BLaER1 treated with 17β-estradiol and CSF1 and Interleukin-3, amounts not matched to agents 10 nM and 100 nM (cell line): ENCODE measurements around the gene TNFAIP8L1.
"Not testable (repeated sequence)": the region's sequence is repeated elsewhere in the genome, so short reads cannot be mapped to it uniquely, and the experiment has no call there.

ENCODE experiments used
- H3K27ac ChIP-seq, 11 experiments: shearing (Covaris generic); formaldehyde crosslinking; 2 replicates each; pipeline ENCODE4 v1.8.1; 2022
- H3K27me3 ChIP-seq, 11 experiments: shearing (Covaris generic); formaldehyde crosslinking; 2 replicates each; pipeline ENCODE4 v1.8.1; 2022
- H3K36me3 ChIP-seq, 11 experiments: shearing (Covaris generic); formaldehyde crosslinking; 2 replicates each; pipeline ENCODE4 v1.8.1; 2022
- H3K4me1 ChIP-seq, 10 experiments: shearing (Covaris generic); formaldehyde crosslinking; 2 replicates each; pipeline ENCODE4 v1.8.1; 2022
- H3K4me2 ChIP-seq, 11 experiments: shearing (Covaris generic); formaldehyde crosslinking; 2 replicates each; pipeline ENCODE4 v1.8.1; 2022
- H3K4me3 ChIP-seq, 10 experiments: shearing (Covaris generic); formaldehyde crosslinking; 2 replicates each; pipeline ENCODE4 v1.8.1; 2022
- H3K9ac ChIP-seq, 11 experiments: shearing (Covaris generic); formaldehyde crosslinking; 2 replicates each; pipeline ENCODE4 v1.8.1; 2022
- H3K9me3 ChIP-seq, 11 experiments: shearing (Covaris generic); formaldehyde crosslinking; replicated peaks in 1 of 11; 2 replicates each; pipeline ENCODE4 v1.8.1; 2022
- H4K20me1 ChIP-seq, 11 experiments: shearing (Covaris generic); formaldehyde crosslinking; 2 replicates each; pipeline ENCODE4 v1.8.1; 2022
- Cebpa-rat ChIP-seq, 11 experiments: shearing (Covaris generic); IDR thresholded peaks; 2 replicates each; pipeline ENCODE4 v1.8.1; 2022

Gene TNFAIP8L1

GRCh38 chr19:4638828-4639530, at the start of gene TNFAIP8L1:
Gene TNFAIP8L1 (plus strand): TSS chr19:4639516. CDS start chr19:4651870, 12,354 bp downstream.
- Histone ChIP-seq H3K4me2 (peak within 1 kb of the TSS; percentile 86 to 98 (median 95)), H3K27me3 (no peaks in the 10 kb centered on the region), H3K4me3 (peak within 1 kb of the TSS; percentile 78 to 96 (median 86)), H3K9me3 (no peaks in the 10 kb centered on the region), H3K36me3 (peaks cover 0 to 5% (median 0%) of the 10 kb centered on the region in 11 experiments; a peak in 2 of 22 replicates), H3K27ac (peak within 1 kb of the TSS; percentile 72 to 87 (median 82)), H3K4me1 (peaks cover 53 to 75% (median 69%) of the 10 kb centered on the region in 10 experiments), H3K9ac (peak within 1 kb of the TSS; percentile 79 to 90 (median 86)), H4K20me1 (peaks cover 0 to 15% (median 0%) of the 10 kb centered on the region in 11 experiments; a peak in 7 of 22 replicates)
- no peak for TF ChIP-seq Cebpa-rat (IDR thresholded peaks at IDR 0.05)

GRCh38 chr19:4589579-4590410, 49.5 kb upstream of the TNFAIP8L1 start:
- H3K4me1 ChIP-seq, result peaks cover 2 to 35% (median 19%) of the 10 kb centered on the region in 10 experiments
- H3K27me3 ChIP-seq, result peaks cover 0 to 4% (median 0%) of the 10 kb centered on the region in 11 experiments; a peak in 4 of 22 replicates
- no peaks in the 10 kb centered on the region for H3K9me3 ChIP-seq
- H4K20me1 ChIP-seq, result no peaks in the 10 kb centered on the region
- H3K4me3 ChIP-seq, result no peak overlapping the region
- no peak overlapping the region; a peak in 1 of 22 replicates for H3K9ac ChIP-seq
- no peaks in the 10 kb centered on the region for H3K36me3 ChIP-seq
- H3K4me2 ChIP-seq, result no peak overlapping the region
- H3K27ac ChIP-seq, result no peak overlapping the region
- no peak for TF ChIP-seq Cebpa-rat (IDR thresholded peaks at IDR 0.05)

GRCh38 chr19:4590559-4590958, 48.8 kb upstream of the TNFAIP8L1 start:
- Histone ChIP-seq H3K27ac (no peak overlapping the region), H3K9me3 (no peaks in the 10 kb centered on the region), H4K20me1 (no peaks in the 10 kb centered on the region), H3K36me3 (no peaks in the 10 kb centered on the region), H3K9ac (no peak overlapping the region), H3K4me3 (no peak overlapping the region), H3K4me1 (peaks cover 0 to 32% (median 16%) of the 10 kb centered on the region in 10 experiments; a peak in 14 of 20 replicates), H3K27me3 (no peaks in the 10 kb centered on the region), H3K4me2 (no peak overlapping the region)
- TF ChIP-seq Cebpa-rat (IDR thresholded peaks at IDR 0.05), result no peak

GRCh38 chr19:4591320-4591719, 48.0 kb upstream of the TNFAIP8L1 start:
- H3K4me3 ChIP-seq, result no peak overlapping the region
- no peak overlapping the region for H3K9ac ChIP-seq
- no peak for TF ChIP-seq Cebpa-rat (IDR thresholded peaks at IDR 0.05)
- peaks cover 0 to 32% (median 16%) of the 10 kb centered on the region in 10 experiments; a peak in 14 of 20 replicates for H3K4me1 ChIP-seq
- H3K27me3 ChIP-seq, result no peaks in the 10 kb centered on the region
- H3K27ac ChIP-seq, result no peak overlapping the region
- H4K20me1 ChIP-seq, result no peaks in the 10 kb centered on the region
- H3K9me3 ChIP-seq, result no peaks in the 10 kb centered on the region
- H3K4me2 ChIP-seq, result peak overlapping the region in 2 of 11 experiments; percentile 11 to 41; a peak in 3 of 22 replicates
- H3K36me3 ChIP-seq, result no peaks in the 10 kb centered on the region

- Histone ChIP-seq H3K4me3 (no peak overlapping the region), H3K27me3 (no peaks in the 10 kb centered on the region), H3K27ac (no peak overlapping the region), H3K9me3 (no peaks in the 10 kb centered on the region), H3K4me2 (peak overlapping the region in 3 of 11 experiments; percentile 10 to 44 (median 35); a peak in 5 of 22 replicates), H4K20me1 (no peaks in the 10 kb centered on the region), H3K36me3 (no peaks in the 10 kb centered on the region), H3K4me1 (peaks cover 4 to 37% (median 21%) of the 10 kb centered on the region in 10 experiments; a peak in 16 of 20 replicates), H3K9ac (no peak overlapping the region)
- TF ChIP-seq Cebpa-rat (IDR thresholded peaks at IDR 0.05), result no peak
Measured at GRCh38 chr19:4592445-4592844, 46.9 kb upstream of the TNFAIP8L1 start.

GRCh38 chr19:4593409-4593851, 45.9 kb upstream of the TNFAIP8L1 start:
- Histone ChIP-seq H3K9me3 (no peaks in the 10 kb centered on the region), H3K4me2 (peak overlapping the region in 4 of 11 experiments; percentile 10 to 53 (median 40); a peak in 5 of 22 replicates), H3K9ac (no peak overlapping the region), H3K36me3 (no peaks in the 10 kb centered on the region), H4K20me1 (no peaks in the 10 kb centered on the region), H3K27me3 (no peaks in the 10 kb centered on the region), H3K4me3 (no peak overlapping the region), H3K27ac (peak overlapping the region in 2 of 11 experiments; percentile 44 to 49; a peak in 4 of 22 replicates), H3K4me1 (peaks cover 5 to 42% (median 24%) of the 10 kb centered on the region in 10 experiments; a peak in 17 of 20 replicates)
- no peak for TF ChIP-seq Cebpa-rat (IDR thresholded peaks at IDR 0.05)

GRCh38 chr19:4594201-4594600, 45.1 kb upstream of the TNFAIP8L1 start:
- H3K4me3 ChIP-seq, result no peak overlapping the region
- H3K27ac ChIP-seq, result peak overlapping the region in 2 of 11 experiments; percentile 40 to 44; a peak in 4 of 22 replicates
- H3K36me3 ChIP-seq, result no peaks in the 10 kb centered on the region
- H3K4me2 ChIP-seq, result peak overlapping the region in 4 of 11 experiments; percentile 2 to 53 (median 29); a peak in 7 of 22 replicates
- TF ChIP-seq Cebpa-rat (IDR thresholded peaks at IDR 0.05), result no peak
- peaks cover 5 to 48% (median 24%) of the 10 kb centered on the region in 10 experiments; a peak in 17 of 20 replicates for H3K4me1 ChIP-seq
- H3K27me3 ChIP-seq, result no peaks in the 10 kb centered on the region
- no peaks in the 10 kb centered on the region for H4K20me1 ChIP-seq
- H3K9ac ChIP-seq, result peak overlapping the region in 1 of 11 experiments; percentile 9; a peak in 1 of 22 replicates
- H3K9me3 ChIP-seq, result no peaks in the 10 kb centered on the region

- not testable (repeated sequence) for H3K36me3 ChIP-seq, H3K9me3 ChIP-seq, H3K27me3 ChIP-seq, H3K9ac ChIP-seq, H4K20me1 ChIP-seq, H3K4me3 ChIP-seq, H3K4me2 ChIP-seq, H3K27ac ChIP-seq
- H3K4me1 ChIP-seq, result peaks cover 5 to 48% (median 24%) of the 10 kb centered on the region in 10 experiments; a peak in 17 of 20 replicates
Measured at GRCh38 chr19:4595158-4595557, 44.2 kb upstream of the TNFAIP8L1 start.
